GM19099 (cell line): ENCODE results near the gene DLG2.

Source experiments
- POLR2A ChIP-seq: IDR thresholded peaks from 3 replicates; pipeline ENCODE4 v1.6.1; 2011; ENCODE audit warnings: low read depth; ENCODE audit not compliant: insufficient read length; ENCODE audit errors: extremely low read depth

The DLG2 gene

GRCh38 chr11:84812471-84812969 lies 814.6 kb downstream of the DLG2 start:
- no peak for TF ChIP-seq POLR2A

- TF ChIP-seq POLR2A: no peak
Measured at GRCh38 chr11:84806354-84806753, 820.8 kb downstream of the DLG2 start.

GRCh38 chr11:84804041-84804440 lies 823.1 kb downstream of the DLG2 start:
- no peak for TF ChIP-seq POLR2A

- TF ChIP-seq POLR2A: no peak
Measured at GRCh38 chr11:84800755-84801346, 826.3 kb downstream of the DLG2 start.

- no peak for TF ChIP-seq POLR2A
Measured at GRCh38 chr11:84799112-84799511, 828.0 kb downstream of the DLG2 start.

GRCh38 chr11:84795698-84796097 lies 831.4 kb downstream of the DLG2 start:
- TF ChIP-seq POLR2A: no peak

GRCh38 chr11:84794663-84795443 lies 832.3 kb downstream of the DLG2 start:
- no peak for TF ChIP-seq POLR2A

GRCh38 chr11:84793318-84793717 lies 833.8 kb downstream of the DLG2 start:
- TF ChIP-seq POLR2A: no peak

GRCh38 chr11:84790849-84791427 lies 836.2 kb downstream of the DLG2 start:
- no peak for TF ChIP-seq POLR2A

- no peak for TF ChIP-seq POLR2A
Measured at GRCh38 chr11:84788220-84788619, 838.9 kb downstream of the DLG2 start.

- no peak for TF ChIP-seq POLR2A
Measured at GRCh38 chr11:84780689-84781293, 846.4 kb downstream of the DLG2 start.

GRCh38 chr11:84775503-84775902 lies 851.6 kb downstream of the DLG2 start:
- TF ChIP-seq POLR2A: no peak

GRCh38 chr11:84763931-84764330 lies 863.2 kb downstream of the DLG2 start:
- TF ChIP-seq POLR2A: no peak

- no peak for TF ChIP-seq POLR2A
Measured at GRCh38 chr11:84757711-84758110, 869.4 kb downstream of the DLG2 start.

- no peak for TF ChIP-seq POLR2A
Measured at GRCh38 chr11:84751371-84751770, 875.8 kb downstream of the DLG2 start.
